Cardiac muscle cell (in vitro differentiated cells and primary cell): ENCODE measurements around the gene LZTR1. TPM values are rescaled to one million over a fixed set of nuclear protein-coding genes. Genes with fewer than 3 reads are reported as not detected.
A peak's percentile ranks its signal among the peaks of the same experiment; 100 is the strongest.

Experiments
- DNase-seq, 2 donors: peaks; one replicate each; pipeline versions ENCODE4 v3.0.0 to v3.0.0-alpha.2; 2010 to 2017; ENCODE audit warnings: low read depth in 1 of 2, low spot score in 1 of 2
- H3K27ac ChIP-seq: fragments of 200-600 bp; sonication (generic); 2 replicates; pipeline ENCODE4 v1.5.1; 2016
- H3K27me3 ChIP-seq: fragments of 200-600 bp; sonication (generic); 2 replicates; pipeline ENCODE4 v1.6.0; 2016; ENCODE audit warnings: control low read depth
- H3K36me3 ChIP-seq: fragments of 200-600 bp; sonication (generic); 2 replicates; pipeline ENCODE4 v1.5.1; 2016; ENCODE audit warnings: control low read depth
- H3K4me1 ChIP-seq: fragments of 200-600 bp; sonication (generic); 2 replicates; pipeline ENCODE4 v1.8.1; 2017; ENCODE audit warnings: low read depth, mild to moderate bottlenecking, mixed run types
- H3K4me3 ChIP-seq: fragments of 200-600 bp; sonication (generic); 2 replicates; pipeline ENCODE4 v1.5.1; 2016; ENCODE audit warnings: mild to moderate bottlenecking
- H3K9me3 ChIP-seq: fragments of 200-600 bp; sonication (generic); 2 replicates; pipeline ENCODE4 v1.5.1; 2017; ENCODE audit warnings: low read depth, mild to moderate bottlenecking, control low read depth
- polyA plus RNA-seq: library from polyadenylated mRNA; unstranded; fragments of >200 nt; fragmentation: Nextera tagmentation; extraction: Ambion mirVana; gene quantifications from 2 replicates; pipeline ENCODE4 v1.2.1, GENCODE V29; 2016
- total RNA-seq: library from RNA; depleted of rRNA; stranded (reverse); fragments of >200 nt; gene quantifications from 2 replicates; pipeline ENCODE4 v1.2.3, GENCODE V29; 2016
- TF ChIP-seq, protein P1 (sequence below): IDR thresholded peaks from 2 replicates; pipeline ENCODE4 v1.5.1; 2012; ENCODE audit warnings: low read depth, mild to moderate bottlenecking, low read length

LZTR1 gene
- total and polyA plus RNA-seq, 2 experiments from 2014 or later, result 60.9 to 62.6 TPM

GRCh38 chr22:20983081-20983771, 1.1 kb downstream of the LZTR1 start:
- Histone ChIP-seq H3K9me3 (no peaks in the 10 kb centered on the region), H3K36me3 (peaks cover 5% of the 10 kb centered on the region), H3K27ac (no peak overlapping the region), H3K27me3 (no peaks in the 10 kb centered on the region), H3K4me1 (peaks cover 4% of the 10 kb centered on the region), H3K4me3 (peak overlapping the region; percentile 64)
- TF ChIP-seq, protein P1, sequence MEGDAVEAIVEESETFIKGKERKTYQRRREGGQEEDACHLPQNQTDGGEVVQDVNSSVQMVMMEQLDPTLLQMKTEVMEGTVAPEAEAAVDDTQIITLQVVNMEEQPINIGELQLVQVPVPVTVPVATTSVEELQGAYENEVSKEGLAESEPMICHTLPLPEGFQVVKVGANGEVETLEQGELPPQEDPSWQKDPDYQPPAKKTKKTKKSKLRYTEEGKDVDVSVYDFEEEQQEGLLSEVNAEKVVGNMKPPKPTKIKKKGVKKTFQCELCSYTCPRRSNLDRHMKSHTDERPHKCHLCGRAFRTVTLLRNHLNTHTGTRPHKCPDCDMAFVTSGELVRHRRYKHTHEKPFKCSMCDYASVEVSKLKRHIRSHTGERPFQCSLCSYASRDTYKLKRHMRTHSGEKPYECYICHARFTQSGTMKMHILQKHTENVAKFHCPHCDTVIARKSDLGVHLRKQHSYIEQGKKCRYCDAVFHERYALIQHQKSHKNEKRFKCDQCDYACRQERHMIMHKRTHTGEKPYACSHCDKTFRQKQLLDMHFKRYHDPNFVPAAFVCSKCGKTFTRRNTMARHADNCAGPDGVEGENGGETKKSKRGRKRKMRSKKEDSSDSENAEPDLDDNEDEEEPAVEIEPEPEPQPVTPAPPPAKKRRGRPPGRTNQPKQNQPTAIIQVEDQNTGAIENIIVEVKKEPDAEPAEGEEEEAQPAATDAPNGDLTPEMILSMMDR, result no peak
- no peak for DNase-seq

DNA sequence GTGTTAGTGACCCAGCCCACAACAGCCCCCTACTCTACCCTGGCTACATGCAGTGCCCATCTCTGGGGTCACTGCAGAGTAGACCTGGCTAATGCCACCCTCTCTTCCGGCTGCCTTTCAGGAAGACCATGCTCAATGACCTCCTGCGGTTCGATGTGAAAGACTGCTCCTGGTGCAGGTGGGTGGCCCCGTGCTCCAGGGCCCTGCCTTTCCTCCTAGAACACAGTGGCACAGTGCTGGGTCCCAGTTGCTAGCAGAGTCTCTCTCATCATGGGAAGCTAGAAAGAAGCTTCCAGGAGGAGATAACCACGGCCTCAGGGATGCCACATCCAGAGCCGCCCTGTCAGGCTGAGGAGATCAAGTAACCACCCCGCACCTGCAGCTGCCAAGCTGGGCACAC, 3.6 kb downstream of the LZTR1 start:
- no peak overlapping the region for H3K27ac ChIP-seq
- H3K4me3 ChIP-seq, result no peak overlapping the region
- TF ChIP-seq, protein P1, result no peak
- H3K36me3 ChIP-seq, result peaks cover 5% of the 10 kb centered on the region
- no peak for DNase-seq
- H3K4me1 ChIP-seq, result peaks cover 4% of the 10 kb centered on the region
- no peaks in the 10 kb centered on the region for H3K27me3 ChIP-seq
- no peaks in the 10 kb centered on the region for H3K9me3 ChIP-seq

- H3K9me3 ChIP-seq, result no peaks in the 10 kb centered on the region
- no peaks in the 10 kb centered on the region for H3K27me3 ChIP-seq
- H3K4me1 ChIP-seq, result peaks cover 2% of the 10 kb centered on the region
- H3K4me3 ChIP-seq, result no peak overlapping the region
- no peak overlapping the region for H3K27ac ChIP-seq
- H3K36me3 ChIP-seq, result peaks cover 5% of the 10 kb centered on the region
- no peak for DNase-seq
- TF ChIP-seq, protein P1, result no peak
These were observed 4.3 kb downstream of the LZTR1 start for GRCh38 chr22:20986365-20986764.

DNA sequence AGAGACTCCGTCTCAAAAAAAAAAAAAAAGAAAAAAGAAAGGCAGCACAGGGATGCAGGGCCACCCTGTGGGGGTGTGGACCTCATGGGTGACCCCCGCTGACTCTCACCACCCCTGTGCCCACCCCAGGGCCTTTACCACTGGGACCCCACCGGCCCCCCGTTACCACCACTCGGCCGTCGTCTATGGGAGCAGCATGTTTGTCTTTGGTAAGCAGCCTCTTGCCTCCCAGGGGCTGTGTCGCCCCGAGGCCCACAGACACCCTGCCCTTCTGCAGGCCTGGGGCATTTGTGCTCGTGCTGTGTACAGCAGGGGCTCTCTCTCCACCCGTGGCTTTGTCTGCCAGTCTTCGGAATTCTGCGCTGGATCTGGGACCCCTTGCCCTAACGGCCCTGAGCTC, 5.3 kb downstream of the LZTR1 start:
- Histone ChIP-seq H3K36me3 (peaks cover 13% of the 10 kb centered on the region), H3K4me1 (no peaks in the 10 kb centered on the region), H3K27ac (no peak overlapping the region), H3K9me3 (no peaks in the 10 kb centered on the region), H3K27me3 (no peaks in the 10 kb centered on the region), H3K4me3 (no peak overlapping the region)
- TF ChIP-seq, protein P1, result no peak
- no peak for DNase-seq

DNA sequence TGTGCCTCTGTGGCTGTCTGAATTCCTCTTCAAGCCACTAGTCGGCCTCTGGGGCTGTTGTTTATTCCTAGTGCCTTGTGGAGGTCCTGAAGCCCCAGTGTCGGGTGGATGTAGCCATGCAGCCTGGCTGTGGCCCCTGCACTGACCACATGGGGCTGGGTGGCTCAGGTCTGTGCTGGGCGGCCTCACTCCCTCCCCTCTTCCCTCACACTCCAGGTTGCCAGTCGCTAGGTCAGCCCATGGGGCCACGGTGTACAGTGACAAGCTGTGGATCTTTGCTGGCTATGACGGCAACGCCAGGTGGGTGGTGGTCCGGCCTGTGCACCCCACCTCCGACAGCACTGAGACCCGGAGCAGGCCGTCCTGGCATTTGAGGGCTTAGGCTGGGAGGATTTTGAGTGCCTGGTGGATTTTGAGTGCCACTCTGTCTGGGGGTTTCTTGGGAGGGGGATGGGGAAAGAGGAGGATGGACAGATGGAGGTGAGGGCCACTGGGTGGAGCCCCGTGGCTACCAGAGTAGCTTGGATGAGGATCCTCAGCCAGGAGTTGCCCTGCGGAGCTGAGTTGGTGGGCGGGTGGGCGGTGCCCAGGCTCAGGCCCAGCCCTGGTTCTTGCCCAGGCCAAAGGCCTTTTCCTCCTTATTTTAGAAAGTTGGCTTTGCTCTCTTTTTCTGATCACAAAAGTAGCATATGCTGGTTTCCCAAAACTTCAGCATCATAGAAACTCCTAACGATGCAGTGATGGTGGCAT, 6.7 kb downstream of the LZTR1 start:
- Histone ChIP-seq H3K9me3 (no peaks in the 10 kb centered on the region), H3K27me3 (no peaks in the 10 kb centered on the region), H3K27ac (no peak overlapping the region), H3K36me3 (peaks cover 14% of the 10 kb centered on the region), H3K4me3 (no peak overlapping the region), H3K4me1 (no peaks in the 10 kb centered on the region)
- DNase-seq, result no peak
- TF ChIP-seq, protein P1, result no peak
